CD4-positive, alpha-beta T cell treated with Interleukin-4 for 4 hours (primary cell): ENCODE results near the gene CSF2.
A peak's percentile ranks its signal among the peaks of the same experiment; 100 is the strongest.

Experiments
- DNase-seq: peaks from one replicate; pipeline ENCODE4 v3.0.0-alpha.2; 2020

The CSF2 gene

DNA sequence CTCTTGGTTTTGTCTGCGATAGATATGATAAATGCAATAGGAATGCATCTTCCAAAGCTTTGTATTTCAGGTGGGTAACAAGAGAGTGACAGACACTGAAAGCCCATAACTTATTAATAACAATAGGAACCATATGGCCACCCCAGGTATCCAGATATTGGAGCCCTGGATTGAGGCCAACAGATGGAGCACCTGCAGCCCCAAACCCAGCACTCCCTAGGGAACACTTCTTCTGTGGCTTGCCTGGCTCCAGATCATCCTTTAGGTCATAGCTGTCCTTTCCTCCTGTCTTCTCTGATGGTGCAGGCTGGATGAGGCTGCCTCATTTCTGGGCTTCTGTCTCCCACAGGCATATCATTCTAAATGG, 18.2 kb upstream of the CSF2 start:
- DNase-seq = no peak

DNA sequence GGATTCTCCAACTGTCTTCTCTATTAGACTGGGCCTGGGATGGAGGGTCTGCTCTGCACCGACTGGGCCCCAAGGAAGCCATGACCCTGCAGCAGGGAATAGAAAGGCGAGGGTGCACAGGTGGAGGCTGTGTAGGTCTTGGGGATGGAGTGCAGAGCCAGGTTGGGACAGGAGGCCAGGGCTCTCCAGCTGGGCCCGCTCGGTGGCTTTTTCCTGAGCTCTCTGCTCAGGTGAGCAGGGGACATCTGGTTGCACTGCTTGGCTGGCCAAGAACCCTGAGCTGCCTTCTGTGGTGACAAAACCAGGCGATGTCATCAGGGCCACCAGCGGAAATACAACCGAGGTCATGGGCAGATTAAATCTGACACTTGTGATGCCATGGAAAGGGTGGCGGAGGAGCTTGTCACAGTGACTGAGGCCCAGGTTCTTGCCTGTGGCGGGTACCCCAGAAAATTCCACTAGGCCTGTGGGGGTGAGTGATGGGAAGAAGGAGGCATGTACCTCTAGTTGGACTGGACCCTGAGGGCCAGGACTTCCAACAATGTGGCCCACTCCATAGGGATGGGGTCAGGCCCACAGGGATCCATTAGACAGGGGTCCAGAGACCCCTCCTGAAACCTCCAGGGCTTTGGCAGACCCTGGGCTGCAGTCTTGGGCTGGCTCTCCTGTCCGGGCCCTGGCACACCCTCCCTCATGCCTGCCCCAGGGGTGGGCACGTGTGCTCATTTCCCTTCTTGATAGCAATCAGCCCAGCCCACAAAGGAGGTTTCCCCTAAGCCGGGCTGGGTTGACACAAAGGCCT, 17.6 kb upstream of the CSF2 start:
- peak; percentile 46 for DNase-seq

DNA sequence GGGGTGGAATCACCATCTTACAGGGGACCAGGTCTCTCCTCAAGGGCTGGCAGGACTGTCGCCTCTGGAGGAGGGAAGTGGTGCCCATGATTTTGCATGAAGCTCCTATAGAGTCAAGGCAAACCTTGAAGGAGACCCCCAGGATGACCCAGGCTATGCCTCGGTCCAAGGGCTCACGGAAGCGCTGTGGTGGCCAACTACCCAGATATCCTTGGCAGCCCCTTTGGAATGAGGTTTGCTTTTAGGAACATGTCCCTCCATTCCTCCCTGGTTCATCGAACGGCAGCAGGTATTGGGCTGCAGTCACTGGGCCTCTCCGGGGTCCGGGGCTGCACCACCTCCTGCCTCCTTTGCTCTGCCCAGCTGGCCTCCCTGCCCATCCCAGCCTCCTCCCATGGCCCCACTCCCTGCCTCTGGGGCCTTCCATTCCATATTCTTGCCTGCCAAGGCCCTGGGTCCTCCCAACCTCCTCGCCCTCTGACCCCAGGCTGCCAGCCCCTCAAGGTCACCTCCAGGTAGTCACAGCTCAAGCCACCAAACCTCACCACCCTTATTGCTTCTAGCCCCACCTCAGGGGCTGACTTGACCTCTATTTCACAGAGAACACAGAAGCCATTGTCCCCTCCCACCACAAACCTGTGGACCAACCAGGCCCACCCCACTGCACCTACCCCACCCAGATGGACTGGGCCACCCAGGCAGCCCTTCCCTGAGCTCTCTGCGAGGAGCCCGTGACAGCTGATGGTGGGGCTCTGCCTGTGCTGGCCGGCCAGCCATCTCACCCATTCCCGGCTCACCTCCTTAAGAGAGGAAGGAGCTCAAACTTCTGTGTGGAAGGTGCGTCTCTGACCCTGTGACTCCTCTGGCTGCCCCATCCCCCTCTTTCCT, 16.7 kb upstream of the CSF2 start:
- no peak for DNase-seq

DNA sequence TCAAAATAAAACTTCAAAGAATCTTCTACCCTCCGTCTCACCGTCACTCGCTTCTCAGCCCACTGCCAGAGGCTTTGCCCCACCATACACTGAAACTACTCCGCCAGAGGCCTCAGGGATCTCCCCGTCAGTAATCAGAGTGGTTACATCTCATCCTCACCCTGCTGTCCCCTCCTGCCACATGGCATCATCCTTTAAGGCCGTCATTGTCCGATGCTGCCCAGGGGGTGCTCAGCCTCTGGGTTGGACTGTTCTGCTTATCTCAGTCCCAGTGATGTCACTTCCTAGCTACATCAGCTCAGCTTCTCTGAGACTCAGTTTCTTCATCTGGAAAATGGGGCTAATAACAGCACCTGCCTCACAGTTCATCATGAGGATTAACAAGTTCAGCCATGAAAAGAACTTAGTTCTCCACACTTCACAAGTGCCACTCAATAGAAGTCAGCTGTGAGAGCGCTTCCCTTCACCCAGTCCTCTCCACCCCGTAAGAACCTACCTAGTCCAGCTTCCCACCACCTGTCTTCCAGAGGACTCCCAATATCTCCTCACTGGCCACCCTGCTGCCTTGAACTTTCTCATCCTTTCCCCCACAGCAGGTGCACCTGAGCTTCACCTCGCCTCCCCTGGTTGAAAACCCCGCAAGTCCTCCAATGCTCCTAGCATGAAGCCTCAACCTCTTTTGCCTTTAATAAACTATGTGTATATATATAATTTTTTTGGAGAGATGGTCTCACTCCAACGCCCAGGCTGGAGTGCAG, 15.9 kb upstream of the CSF2 start:
- no peak for DNase-seq

DNA sequence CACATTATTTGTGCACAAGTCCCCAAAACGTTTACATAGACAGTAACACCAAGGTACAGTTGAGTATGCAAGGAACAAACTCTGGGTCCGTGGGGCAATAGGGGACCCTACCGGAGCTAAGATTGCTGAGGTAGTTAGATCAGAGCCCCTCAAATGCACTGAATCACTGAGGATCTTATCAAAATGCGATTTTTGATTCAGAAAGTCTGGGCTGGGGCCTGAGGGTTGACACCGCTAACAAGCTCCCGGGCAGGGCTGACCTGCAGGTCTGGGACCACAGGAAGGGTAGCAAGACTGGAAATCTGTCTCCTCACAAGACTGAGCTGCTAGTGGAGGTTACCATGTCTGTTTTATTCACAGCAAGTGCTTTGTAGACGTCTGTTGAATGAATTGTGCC, 14.9 kb upstream of the CSF2 start:
- no peak for DNase-seq

DNA sequence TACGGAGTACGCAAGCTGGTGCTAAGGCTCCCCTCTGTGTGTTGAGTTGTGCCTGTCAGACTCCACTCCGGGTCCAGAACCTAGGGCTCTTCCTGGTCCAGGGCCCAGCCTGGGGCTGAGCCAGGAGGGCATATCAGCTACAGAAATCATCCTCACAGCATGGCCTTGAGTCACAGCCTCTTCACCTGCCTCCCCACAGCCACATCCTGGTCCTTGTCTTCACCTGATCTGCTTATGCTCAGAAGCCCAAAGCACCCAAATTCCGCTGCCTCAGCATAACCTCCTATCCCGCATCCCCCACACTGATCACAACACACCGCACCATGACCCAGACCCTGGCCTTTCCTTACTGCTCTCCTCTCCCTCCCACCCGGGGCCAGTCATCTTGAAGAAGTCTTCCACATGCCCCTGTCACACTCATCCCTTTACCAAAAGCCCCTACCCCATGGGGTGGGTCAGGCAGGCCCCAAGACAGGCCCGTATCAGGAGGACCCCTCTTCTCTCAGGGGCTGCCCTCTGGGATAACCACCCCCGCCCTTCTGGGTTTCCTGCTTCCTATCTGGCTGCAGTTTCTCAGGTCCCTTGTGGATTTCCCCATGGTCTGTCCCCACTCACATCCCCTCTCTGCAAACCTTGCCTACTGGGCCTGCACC, 14.4 kb upstream of the CSF2 start:
- DNase-seq = peak; percentile 35

DNA sequence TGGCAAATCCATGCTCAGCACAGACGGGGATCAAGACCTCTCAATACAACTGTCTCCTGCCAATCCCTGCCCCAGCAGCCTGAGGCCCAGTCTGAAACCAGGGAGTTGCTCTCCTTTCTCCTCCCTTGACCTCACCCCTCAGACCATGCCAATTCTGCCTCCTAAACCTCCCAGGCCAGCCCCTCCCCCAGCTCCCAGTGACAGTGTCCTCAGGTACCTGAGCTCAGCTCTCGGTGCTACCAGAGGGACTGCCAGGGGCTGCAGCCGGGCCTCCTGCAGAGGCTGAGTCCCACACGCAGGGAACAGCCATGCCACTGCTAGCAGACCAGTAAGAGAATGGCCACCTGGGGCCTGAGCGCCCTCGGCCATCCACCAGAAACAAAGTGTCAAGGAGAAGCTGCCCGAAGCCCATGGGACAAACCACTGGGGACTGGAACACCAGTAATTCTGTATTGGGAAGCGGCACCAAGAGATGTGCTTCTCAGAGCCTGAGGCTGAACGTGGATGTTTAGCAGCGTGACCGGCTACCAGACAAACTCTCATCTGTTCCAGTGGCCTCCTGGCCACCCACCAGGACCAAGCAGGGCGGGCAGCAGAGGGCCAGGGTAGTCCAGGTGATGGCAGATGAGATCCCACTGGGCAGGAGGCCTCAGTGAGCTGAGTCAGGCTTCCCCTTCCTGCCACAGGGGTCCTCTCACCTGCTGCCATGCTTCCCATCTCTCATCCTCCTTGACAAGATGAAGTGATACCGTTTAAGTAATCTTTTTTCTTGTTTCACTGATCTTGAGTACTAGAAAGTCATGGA, 13.7 kb upstream of the CSF2 start:
- DNase-seq = no peak

DNA sequence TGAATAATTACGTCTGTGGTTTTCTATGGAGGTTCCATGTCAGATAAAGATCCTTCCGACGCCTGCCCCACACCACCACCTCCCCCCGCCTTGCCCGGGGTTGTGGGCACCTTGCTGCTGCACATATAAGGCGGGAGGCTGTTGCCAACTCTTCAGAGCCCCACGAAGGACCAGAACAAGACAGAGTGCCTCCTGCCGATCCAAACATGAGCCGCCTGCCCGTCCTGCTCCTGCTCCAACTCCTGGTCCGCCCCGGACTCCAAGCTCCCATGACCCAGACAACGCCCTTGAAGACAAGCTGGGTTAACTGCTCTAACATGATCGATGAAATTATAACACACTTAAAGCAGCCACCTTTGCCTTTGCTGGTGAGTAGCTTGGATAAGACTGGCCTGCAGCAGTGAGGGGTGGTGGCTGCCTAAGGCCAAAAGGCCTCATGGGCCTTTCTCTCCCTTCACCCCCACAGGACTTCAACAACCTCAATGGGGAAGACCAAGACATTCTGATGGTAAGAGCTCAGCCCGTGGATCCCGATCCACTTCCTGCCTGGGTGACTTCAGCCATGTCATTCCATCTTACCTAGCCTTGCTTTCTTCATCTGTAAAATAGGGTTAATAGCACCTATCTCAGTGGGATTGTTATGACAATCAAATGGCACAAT, 13.0 kb upstream of the CSF2 start, which contains the start of gene IL3:
Gene IL3 (plus strand): TSS at position 155 of the 661 bp plus-strand sequence. CDS start 52 bp downstream, at position 207.
- DNase-seq = no peak

DNA sequence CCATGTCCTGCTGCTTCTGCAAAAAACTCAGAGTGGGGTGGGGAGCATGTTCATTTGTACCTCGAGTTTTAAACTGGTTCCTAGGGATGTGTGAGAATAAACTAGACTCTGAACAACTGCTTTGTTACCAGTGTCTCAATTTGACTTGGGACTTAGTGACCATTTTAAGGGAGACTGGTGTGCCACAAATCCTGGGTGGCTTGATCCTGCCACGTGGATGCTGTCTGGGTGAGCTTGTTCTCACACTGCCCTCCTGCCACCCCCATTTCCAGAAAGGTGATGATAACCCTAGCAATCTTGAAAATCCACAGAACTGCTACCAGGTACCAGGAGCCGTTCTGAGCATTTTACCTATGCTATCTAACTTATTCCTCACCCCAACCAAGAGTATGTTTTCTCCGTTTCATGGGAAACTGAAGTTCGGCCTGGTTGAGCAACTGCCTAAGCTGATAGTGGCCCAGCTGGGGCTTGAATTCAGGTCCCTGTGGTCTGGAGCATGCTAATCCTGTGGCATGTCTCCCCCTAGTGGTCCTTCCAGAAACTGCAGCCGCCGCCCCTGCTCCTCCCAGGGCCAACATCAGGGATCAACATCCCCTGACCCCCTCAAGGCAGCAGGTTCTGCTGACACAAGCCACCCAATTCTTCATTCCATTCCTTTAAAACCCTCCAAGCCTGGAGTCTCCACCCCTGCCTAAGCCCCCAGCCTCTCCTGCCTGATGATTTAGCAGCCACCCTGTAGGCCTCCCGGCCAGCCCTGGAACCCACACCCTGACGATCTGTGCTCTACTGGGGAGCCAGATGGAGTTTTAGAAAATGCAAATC, 10.3 kb upstream of the CSF2 start:
- DNase-seq = peak; percentile 64

DNA sequence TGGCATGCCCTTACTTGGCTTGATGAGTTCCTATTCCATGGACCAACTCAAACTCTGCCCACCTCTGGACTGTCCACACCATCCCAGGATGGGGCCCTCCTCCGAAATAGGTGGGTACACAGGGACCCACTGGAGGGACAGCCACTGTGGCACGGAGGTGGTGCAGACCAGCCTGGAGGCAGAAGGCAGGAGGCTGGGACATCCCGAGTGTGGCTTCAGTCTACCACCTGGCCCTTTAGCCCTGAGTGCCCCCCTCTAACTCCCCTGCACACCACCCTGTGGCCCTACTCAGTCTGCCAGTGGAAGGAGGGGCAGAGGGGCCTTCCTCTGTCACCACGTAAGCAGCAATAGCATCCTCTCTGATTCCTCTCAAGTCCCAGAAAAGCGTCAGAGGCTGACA, 9.4 kb upstream of the CSF2 start:
- DNase-seq = no peak

DNA sequence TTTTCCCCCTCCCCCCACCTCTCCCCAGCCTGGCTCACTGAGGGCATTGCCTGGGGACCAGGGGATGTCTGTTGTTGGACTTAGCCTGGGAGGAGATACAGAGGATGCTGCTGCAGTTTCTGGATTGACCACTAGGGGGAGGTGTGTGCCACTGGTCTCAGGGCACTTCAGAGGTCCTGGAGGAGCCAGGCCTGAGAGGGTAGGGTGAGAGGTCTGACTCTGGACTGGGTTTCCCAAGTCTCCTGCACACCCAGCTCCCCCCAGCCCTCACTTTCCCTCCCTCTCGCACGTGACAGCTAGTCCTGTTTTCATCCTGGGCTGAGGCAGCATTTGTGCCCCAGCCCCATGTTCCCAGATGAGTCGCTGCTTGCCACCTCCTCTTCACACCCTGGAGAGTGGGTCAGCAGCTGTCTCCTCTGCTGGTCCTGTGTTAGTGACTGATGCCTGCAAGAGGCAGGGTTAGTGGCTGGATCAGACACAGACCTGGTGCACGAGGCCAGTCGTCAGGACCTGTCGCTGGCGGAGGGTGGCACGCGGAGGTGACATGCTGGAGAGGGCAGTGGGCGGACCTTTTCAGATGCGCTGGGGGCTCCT, 8.8 kb upstream of the CSF2 start:
- DNase-seq = peak; percentile 68

DNA sequence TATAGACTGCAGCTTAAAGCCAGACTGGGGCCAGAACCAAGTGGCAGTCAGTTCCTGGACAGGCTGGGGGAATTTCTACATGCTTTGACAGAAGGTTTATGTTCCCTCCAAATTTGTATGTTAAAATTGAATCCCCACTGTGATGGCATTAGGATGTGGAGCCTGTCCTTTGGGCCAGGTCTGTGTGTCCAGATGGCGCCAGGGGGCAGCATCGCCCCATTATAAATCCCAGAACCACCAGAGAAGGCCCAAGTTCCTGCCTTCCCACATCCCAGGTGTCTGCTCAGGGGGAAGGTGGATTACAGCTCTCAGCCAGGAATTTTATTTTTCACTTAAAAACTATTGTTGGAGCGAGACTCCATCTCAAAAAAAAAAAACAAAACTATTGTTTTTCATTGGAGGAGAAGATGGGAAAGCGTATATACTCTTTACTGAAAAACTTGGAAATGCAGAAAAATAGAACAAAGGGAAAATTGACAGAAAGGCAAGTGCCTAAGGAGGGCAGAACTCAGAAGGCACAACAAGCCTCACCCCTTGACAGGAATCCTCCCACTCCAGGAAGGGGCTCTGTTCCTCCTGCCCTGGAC, 8.1 kb upstream of the CSF2 start:
- peak; percentile 47 for DNase-seq

DNA sequence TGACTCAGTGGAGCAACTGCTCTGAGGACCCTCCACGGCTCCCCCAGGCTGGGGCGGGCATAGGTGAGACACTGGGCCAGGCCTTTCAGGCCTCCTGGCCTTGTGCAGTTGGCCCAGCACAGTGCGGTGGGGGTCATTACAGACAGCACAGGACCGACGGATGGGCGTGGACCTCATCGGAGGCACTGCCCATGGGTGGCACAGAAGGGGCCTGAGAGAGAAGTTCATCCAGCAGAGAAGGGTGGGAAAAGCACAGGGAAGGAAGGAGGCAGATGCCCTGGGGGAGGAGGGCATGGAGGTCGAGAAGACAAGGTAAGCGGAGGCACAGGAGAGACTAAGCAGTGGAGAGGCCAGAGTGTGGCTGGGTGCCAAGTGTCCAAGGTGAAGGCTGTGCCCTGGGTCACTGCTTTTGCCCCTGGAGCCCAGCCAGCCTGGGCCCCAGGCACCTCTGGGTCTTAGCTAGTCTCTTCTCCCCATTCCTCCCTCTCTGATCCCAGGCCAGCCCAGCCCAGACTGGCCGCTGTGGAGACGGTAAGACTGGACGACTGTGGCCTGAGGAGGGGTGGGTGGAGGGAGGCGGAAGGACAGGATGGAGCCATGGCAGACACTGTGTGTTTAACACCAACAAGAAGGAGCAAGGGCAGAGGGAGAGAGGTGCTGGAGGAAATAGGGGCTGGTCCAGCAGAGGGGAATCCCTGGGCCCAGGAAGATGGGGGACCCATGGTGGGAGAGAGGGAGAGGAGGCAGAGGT, 7.5 kb upstream of the CSF2 start:
- no peak for DNase-seq

DNA sequence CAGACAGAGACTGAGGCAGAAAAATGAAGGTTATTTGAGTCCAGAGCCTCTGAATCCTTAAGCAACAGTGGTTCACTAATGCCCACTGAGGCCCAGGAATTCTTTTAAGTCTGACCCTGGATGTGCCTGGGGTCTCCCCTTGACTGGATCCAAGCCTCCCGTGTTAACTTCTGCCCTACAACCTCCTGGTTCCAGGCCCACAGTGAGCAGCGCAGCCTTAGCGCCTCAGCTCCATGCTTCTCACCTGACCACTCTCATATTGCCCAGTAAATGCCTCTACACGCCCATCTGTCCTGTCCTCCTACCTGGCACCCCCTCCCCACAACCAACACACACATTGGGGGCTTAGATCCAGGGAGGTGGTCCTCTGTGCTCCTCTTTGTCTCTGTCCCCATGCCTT, 6.7 kb upstream of the CSF2 start:
- no peak for DNase-seq

DNA sequence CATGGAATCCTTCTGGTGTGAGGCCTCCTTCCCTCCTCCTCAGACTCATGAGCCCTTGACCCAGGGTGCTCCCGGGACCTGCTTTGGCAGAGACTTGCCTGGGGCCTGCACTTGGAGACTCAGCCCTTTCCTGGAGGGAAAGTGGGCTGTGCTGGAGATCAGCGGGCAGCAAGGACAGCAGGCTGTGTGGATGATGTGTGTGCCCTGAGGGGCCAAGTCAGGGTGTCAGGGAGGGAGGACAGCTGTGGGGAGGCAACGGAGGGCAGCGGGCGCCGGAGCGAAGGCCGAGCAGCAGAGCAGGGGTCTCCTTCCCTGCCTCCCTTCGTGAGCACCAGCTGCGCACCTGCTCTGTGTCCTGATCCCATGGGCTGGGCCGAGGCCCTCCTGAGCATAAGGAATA, 6.1 kb upstream of the CSF2 start:
- no peak for DNase-seq

DNA sequence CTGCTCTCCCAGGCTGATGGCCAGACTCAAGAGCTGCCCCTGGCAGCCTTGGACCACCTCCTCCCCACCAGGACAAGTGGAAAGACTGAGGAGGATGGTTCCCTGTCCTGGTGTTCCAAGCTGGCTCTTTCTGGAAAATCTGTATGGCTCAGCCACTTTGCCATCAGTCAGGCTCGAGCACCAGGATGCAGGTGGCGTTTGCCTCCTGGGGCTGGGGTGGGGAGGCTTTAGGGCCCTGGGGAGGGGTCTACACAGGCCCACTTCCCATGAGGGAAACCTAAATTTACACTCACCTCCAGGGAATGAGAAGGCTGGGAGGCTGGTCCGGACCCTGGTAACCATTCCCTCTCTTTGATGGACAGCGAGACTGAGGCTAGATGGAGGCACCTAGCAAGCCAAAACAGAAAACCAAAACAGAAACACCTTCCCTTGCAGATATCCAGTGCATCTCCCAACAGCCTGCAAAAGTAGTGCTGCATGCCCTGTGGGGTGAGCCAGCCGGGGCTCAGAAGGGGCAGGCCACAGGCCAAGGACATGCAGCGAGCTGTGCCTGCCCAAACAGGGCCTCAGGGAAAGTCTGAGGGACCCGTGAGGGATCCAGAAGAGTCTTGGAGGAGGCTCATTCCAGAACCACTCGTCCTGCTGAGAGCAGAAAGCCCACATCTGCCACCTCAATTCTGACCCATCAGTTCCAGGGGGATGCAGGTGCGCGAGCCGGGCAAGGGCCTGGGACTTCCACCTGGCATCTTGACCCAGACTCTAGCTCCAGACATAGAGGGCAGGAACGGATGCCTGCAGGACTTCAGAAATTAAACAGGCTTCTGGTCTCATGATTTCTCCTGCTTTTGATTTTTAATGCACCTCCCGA, 5.4 kb upstream of the CSF2 start:
- DNase-seq = no peak

DNA sequence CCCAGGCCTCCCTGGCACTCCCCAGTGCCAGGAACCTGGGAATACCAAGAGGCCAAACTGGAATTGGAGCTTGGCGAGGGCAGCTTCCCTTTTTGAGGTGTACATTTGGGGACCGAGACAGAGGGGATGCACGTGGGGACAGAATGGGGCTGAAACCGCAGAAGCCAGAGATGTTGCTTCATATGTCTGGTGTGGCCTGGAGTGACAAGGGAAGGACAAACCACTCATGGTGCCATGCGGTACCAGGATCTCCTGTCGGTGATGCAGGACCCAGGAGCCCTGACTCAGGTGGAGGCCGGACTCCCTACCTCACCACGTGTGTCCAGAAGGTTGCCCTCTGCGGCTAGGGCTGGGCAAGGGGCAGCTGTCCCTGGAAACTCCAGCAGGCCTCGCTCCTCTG, 4.0 kb upstream of the CSF2 start:
- DNase-seq = no peak

DNA sequence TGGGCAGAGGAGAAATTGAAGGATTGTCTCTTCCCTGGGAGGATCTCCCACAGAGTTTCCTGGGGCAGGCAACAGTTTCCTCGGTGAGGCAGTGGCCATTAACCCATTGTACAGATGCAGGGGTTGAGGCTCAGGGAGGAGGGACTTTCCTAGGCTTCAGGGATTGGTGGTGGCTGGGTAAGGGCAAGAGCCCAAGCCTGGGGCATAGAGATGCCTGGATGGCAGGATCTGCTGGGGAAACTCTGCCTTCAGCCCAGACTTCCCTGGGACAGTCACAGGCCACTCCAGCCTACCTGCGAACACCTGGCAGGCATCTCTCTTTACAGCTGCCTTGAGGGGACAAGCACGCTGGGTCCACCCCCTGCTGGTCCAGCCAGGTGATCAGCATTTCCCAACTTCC, 3.6 kb upstream of the CSF2 start:
- DNase-seq = no peak
